Muscle layer of colon (tissue), 2 donors: ENCODE measurements around the gene VSTM2L.

ENCODE experiments used
- H3K27ac ChIP-seq: one replicate; pipeline ENCODE4 v1.7.0; 2013; ENCODE audit warnings: low read depth, mild to moderate bottlenecking, low read length, moderate library complexity
- H3K27me3 ChIP-seq, 2 donors: one replicate each; pipeline ENCODE4 v1.7.0; 2013; ENCODE audit warnings: low read length in 2 of 2, mild to moderate bottlenecking in 2 of 2; ENCODE audit not compliant: insufficient read depth in 2 of 2, control insufficient read depth in 1 of 2
- H3K36me3 ChIP-seq: one replicate; pipeline ENCODE4 v1.7.0; 2013; ENCODE audit warnings: mild to moderate bottlenecking, low read length; ENCODE audit not compliant: insufficient read depth
- H3K4me1 ChIP-seq: one replicate; pipeline ENCODE4 v1.7.0; 2013; ENCODE audit warnings: mild to moderate bottlenecking, low read length; ENCODE audit not compliant: insufficient read depth
- H3K4me3 ChIP-seq, 2 donors: one replicate each; pipeline ENCODE4 v1.7.0; 2013; ENCODE audit warnings: low read length in 2 of 2, low read depth in 1 of 2, mild to moderate bottlenecking in 1 of 2, moderate library complexity in 1 of 2
- H3K9ac ChIP-seq: one replicate; pipeline ENCODE4 v1.7.0; 2013; ENCODE audit warnings: low read length
- H3K9me3 ChIP-seq: one replicate; pipeline ENCODE4 v1.7.0; 2013; ENCODE audit warnings: mild to moderate bottlenecking, low read length
- donor health status: abdominal sarcoma.
- donor health status: Adenocarcinoma of cecum.

VSTM2L gene

GRCh38 chr20:37925265-37926165 is 22.6 kb downstream of the VSTM2L start:
- no peak overlapping the region for H3K4me3 ChIP-seq
- H3K9me3 ChIP-seq, result no peaks in the 10 kb centered on the region
- H3K36me3 ChIP-seq, result no peaks in the 10 kb centered on the region

GRCh38 chr20:37926612-37927011 is 23.7 kb downstream of the VSTM2L start:
- Histone ChIP-seq H3K4me1 (no peaks in the 10 kb centered on the region), H3K27me3 (no peaks in the 10 kb centered on the region), H3K9me3 (no peaks in the 10 kb centered on the region), H3K36me3 (no peaks in the 10 kb centered on the region), H3K27ac (no peak overlapping the region), H3K9ac (no peak overlapping the region), H3K4me3 (no peak overlapping the region)

More at GRCh38 chr20:37925265-37926165, 22.6 kb downstream of the VSTM2L start:
- H3K27ac ChIP-seq, result no peak overlapping the region
- H3K4me1 ChIP-seq, result no peaks in the 10 kb centered on the region
- H3K9ac ChIP-seq, result no peak overlapping the region
- H3K27me3 ChIP-seq, result no peaks in the 10 kb centered on the region

GRCh38 chr20:37927410-37928095 is 24.6 kb downstream of the VSTM2L start:
- Histone ChIP-seq H3K36me3 (no peaks in the 10 kb centered on the region), H3K27me3 (no peaks in the 10 kb centered on the region), H3K9ac (no peak overlapping the region), H3K4me1 (no peaks in the 10 kb centered on the region), H3K9me3 (no peaks in the 10 kb centered on the region), H3K27ac (no peak overlapping the region), H3K4me3 (no peak overlapping the region)

GRCh38 chr20:37928996-37929682 is 26.2 kb downstream of the VSTM2L start:
- H3K36me3 ChIP-seq, result no peaks in the 10 kb centered on the region
- no peaks in the 10 kb centered on the region for H3K27me3 ChIP-seq
- no peak overlapping the region for H3K4me3 ChIP-seq
- no peak overlapping the region for H3K27ac ChIP-seq
- H3K9me3 ChIP-seq, result no peaks in the 10 kb centered on the region
- no peaks in the 10 kb centered on the region for H3K4me1 ChIP-seq
- no peak overlapping the region for H3K9ac ChIP-seq

- Histone ChIP-seq H3K27ac (no peak overlapping the region), H3K9me3 (no peaks in the 10 kb centered on the region), H3K4me3 (no peak overlapping the region), H3K36me3 (no peaks in the 10 kb centered on the region), H3K27me3 (no peaks in the 10 kb centered on the region), H3K4me1 (no peaks in the 10 kb centered on the region), H3K9ac (no peak overlapping the region)
Observed at GRCh38 chr20:37929683-37930014, 26.7 kb downstream of the VSTM2L start.

GRCh38 chr20:37931153-37931922 is 28.4 kb downstream of the VSTM2L start:
- H3K27ac ChIP-seq, result no peak overlapping the region
- no peaks in the 10 kb centered on the region for H3K4me1 ChIP-seq
- no peaks in the 10 kb centered on the region for H3K9me3 ChIP-seq
- H3K27me3 ChIP-seq, result no peaks in the 10 kb centered on the region
- H3K9ac ChIP-seq, result no peak overlapping the region
- H3K4me3 ChIP-seq, result no peak overlapping the region
- H3K36me3 ChIP-seq, result no peaks in the 10 kb centered on the region

GRCh38 chr20:37932074-37932473 is 29.1 kb downstream of the VSTM2L start:
- H3K9me3 ChIP-seq, result no peaks in the 10 kb centered on the region
- H3K9ac ChIP-seq, result no peak overlapping the region
- H3K27me3 ChIP-seq, result no peaks in the 10 kb centered on the region
- no peaks in the 10 kb centered on the region for H3K4me1 ChIP-seq
- no peak overlapping the region for H3K4me3 ChIP-seq
- no peaks in the 10 kb centered on the region for H3K36me3 ChIP-seq
- no peak overlapping the region for H3K27ac ChIP-seq

GRCh38 chr20:37932919-37933318 is 30.0 kb downstream of the VSTM2L start:
- no peaks in the 10 kb centered on the region for H3K36me3 ChIP-seq
- H3K4me1 ChIP-seq, result no peaks in the 10 kb centered on the region
- H3K9ac ChIP-seq, result no peak overlapping the region
- no peak overlapping the region for H3K27ac ChIP-seq
- no peak overlapping the region for H3K4me3 ChIP-seq
- no peaks in the 10 kb centered on the region for H3K9me3 ChIP-seq
- H3K27me3 ChIP-seq, result no peaks in the 10 kb centered on the region

GRCh38 chr20:37933786-37934633 is 31.1 kb downstream of the VSTM2L start:
- Histone ChIP-seq H3K4me1 (no peaks in the 10 kb centered on the region), H3K36me3 (no peaks in the 10 kb centered on the region), H3K27me3 (no peaks in the 10 kb centered on the region), H3K27ac (no peak overlapping the region), H3K9ac (no peak overlapping the region), H3K4me3 (no peak overlapping the region), H3K9me3 (no peaks in the 10 kb centered on the region)

- no peak overlapping the region for H3K27ac ChIP-seq
- no peaks in the 10 kb centered on the region for H3K27me3 ChIP-seq
- H3K9me3 ChIP-seq, result no peaks in the 10 kb centered on the region
- H3K9ac ChIP-seq, result no peak overlapping the region
- H3K4me3 ChIP-seq, result no peak overlapping the region
- no peaks in the 10 kb centered on the region for H3K4me1 ChIP-seq
- no peaks in the 10 kb centered on the region for H3K36me3 ChIP-seq
Observed at GRCh38 chr20:37934634-37935375, 31.9 kb downstream of the VSTM2L start.
